Ovary (tissue), 3 donors: ENCODE results near the gene G6PC1.

ENCODE experiments used
- EP300 ChIP-seq: sonication (generic); formaldehyde crosslinking; IDR thresholded peaks from one replicate; pipeline ENCODE4 v1.6.1; 2017; ENCODE audit warnings: antibody characterized with exemption
- TF ChIP-seq, protein P1 (sequence below), 3 donors: fragments of 450-650 bp in 2 of 3; fragments of 200-600 bp in 1 of 3; IDR thresholded peaks; one replicate each; pipeline versions ENCODE4 v1.5.1 to v1.8.0; 2016 to 2022; ENCODE audit warnings: antibody characterized with exemption in 3 of 3, mild to moderate bottlenecking in 1 of 3
- donor health status: DM: no; HTN: no; CAD: no.

DNA sequence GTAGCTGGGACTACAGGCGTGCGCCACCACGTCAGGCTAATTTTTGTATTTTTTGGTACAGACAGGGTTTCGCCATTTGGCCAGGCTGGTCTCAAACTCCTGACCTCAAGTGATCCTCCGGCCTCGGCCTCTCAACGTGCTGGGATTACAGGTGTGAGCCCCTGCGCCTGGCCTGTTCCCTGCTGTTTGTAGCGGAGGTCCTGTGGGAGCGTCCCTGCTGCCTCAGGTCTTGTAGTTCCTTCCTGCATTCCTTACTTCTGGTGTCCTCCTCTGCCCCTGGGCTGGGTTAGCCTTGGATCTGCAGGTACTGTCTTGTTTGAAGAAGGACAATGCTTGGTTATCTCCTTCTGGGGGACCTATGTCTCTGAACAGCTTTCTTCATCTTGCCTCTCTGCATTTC lies 23.6 kb upstream of the G6PC1 start:
- TF ChIP-seq, protein P1, sequence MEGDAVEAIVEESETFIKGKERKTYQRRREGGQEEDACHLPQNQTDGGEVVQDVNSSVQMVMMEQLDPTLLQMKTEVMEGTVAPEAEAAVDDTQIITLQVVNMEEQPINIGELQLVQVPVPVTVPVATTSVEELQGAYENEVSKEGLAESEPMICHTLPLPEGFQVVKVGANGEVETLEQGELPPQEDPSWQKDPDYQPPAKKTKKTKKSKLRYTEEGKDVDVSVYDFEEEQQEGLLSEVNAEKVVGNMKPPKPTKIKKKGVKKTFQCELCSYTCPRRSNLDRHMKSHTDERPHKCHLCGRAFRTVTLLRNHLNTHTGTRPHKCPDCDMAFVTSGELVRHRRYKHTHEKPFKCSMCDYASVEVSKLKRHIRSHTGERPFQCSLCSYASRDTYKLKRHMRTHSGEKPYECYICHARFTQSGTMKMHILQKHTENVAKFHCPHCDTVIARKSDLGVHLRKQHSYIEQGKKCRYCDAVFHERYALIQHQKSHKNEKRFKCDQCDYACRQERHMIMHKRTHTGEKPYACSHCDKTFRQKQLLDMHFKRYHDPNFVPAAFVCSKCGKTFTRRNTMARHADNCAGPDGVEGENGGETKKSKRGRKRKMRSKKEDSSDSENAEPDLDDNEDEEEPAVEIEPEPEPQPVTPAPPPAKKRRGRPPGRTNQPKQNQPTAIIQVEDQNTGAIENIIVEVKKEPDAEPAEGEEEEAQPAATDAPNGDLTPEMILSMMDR (IDR thresholded peaks at IDR 0.05) = no peak
- TF ChIP-seq EP300 = no peak
